OCI-LY7 (cell line): Measurements from ENCODE around the gene C4orf50. TPM values are rescaled to one million over a fixed set of nuclear protein-coding genes. Genes with fewer than 3 reads are reported as not detected.

Source experiments
- BruUV-seq: library from RNA; stranded (reverse); fragments of 400-500 nt; replicated peaks from 2 replicates; lab custom pipeline; 2021; lab: Mats Ljungman, UMichigan
- CTCF ChIA-PET: fragments of 300-600 bp; sonication (Branson Sonifier 250); formaldehyde crosslinking; loops from one replicate; lab custom pipeline; 2022; ENCODE audit warnings: antibody characterized with exemption; ENCODE audit not compliant: unreplicated experiment; lab: Charles Lee
- POLR2A ChIA-PET: fragments of 300-600 bp; sonication (Branson Sonifier 250); formaldehyde crosslinking; loops from one replicate; lab custom pipeline; 2022; ENCODE audit warnings: antibody characterized with exemption; lab: Charles Lee
- DNase-seq: peaks from one replicate; pipeline ENCODE4 v3.0.0-alpha.2; 2015; ENCODE audit warnings: low spot score
- H2AFZ ChIP-seq: fragments of 200-600 bp; sonication (generic), shearing (Covaris generic); 2 replicates; pipeline ENCODE4 v1.6.1; 2014; ENCODE audit warnings: mild to moderate bottlenecking, antibody characterized with exemption, low read length, moderate library complexity
- H3K27ac ChIP-seq: fragments of 200-600 bp; sonication (generic); 2 replicates; pipeline ENCODE4 v1.5.1; 2014; ENCODE audit warnings: mixed run types, low read depth, mild to moderate bottlenecking, moderate library complexity, low read length, inconsistent platforms; ENCODE audit not compliant: poor library complexity, severe bottlenecking
- H3K36me3 ChIP-seq: fragments of 200-600 bp; sonication (generic); 2 replicates; pipeline ENCODE4 v1.6.1; 2014; ENCODE audit warnings: mild to moderate bottlenecking, antibody characterized with exemption, low read length, moderate library complexity, mixed read lengths; ENCODE audit not compliant: insufficient read depth
- H3K4me1 ChIP-seq: fragments of 200-600 bp; sonication (generic); 2 replicates; pipeline ENCODE4 v1.5.1; 2014; ENCODE audit warnings: mild to moderate bottlenecking, low read length; ENCODE audit not compliant: insufficient read depth, poor library complexity, severe bottlenecking
- H3K4me2 ChIP-seq: fragments of 200-600 bp; sonication (generic); 2 replicates; pipeline ENCODE4 v1.6.1; 2014; ENCODE audit warnings: mild to moderate bottlenecking, low read length
- H3K4me3 ChIP-seq: fragments of 200-600 bp; sonication (generic); 2 replicates; pipeline ENCODE4 v1.5.1; 2014; ENCODE audit warnings: mild to moderate bottlenecking, low read depth, low read length; ENCODE audit not compliant: poor library complexity, severe bottlenecking
- H3K79me2 ChIP-seq: fragments of 200-600 bp; sonication (generic); 2 replicates; pipeline ENCODE4 v1.6.1; 2016; ENCODE audit warnings: low read depth, mild to moderate bottlenecking, low read length, moderate library complexity, mixed read lengths; ENCODE audit not compliant: insufficient read depth
- H3K9me2 ChIP-seq: fragments of 200-600 bp; sonication (generic); 2 replicates; pipeline ENCODE4 v1.6.1; 2016; ENCODE audit warnings: mild to moderate bottlenecking, low read length, mixed read lengths; ENCODE audit not compliant: insufficient read depth
- H3K9me3 ChIP-seq: fragments of 200-600 bp; sonication (generic); 2 replicates; pipeline ENCODE4 v1.6.1; 2014; ENCODE audit warnings: mild to moderate bottlenecking, mixed run types, low read length, mixed read lengths
- H4K20me1 ChIP-seq: fragments of 200-600 bp; sonication (generic); 2 replicates; pipeline ENCODE4 v1.6.1; 2014; ENCODE audit warnings: mild to moderate bottlenecking, antibody characterized with exemption, low read length, moderate library complexity, mixed read lengths; ENCODE audit not compliant: insufficient read depth
- CTCF ChIP-seq: fragments of 200-600 bp; sonication (generic); conservative IDR thresholded peaks from 2 replicates; pipeline ENCODE4 v1.5.1; 2014; ENCODE audit warnings: mild to moderate bottlenecking, antibody characterized with exemption, low read length, moderate library complexity, mixed read lengths
- EZH2phosphoT487 ChIP-seq: fragments of 200-600 bp; sonication (generic); IDR thresholded peaks from 2 replicates; pipeline ENCODE4 v1.6.1; 2018; ENCODE audit warnings: low read depth, borderline replicate concordance, mild to moderate bottlenecking, mixed run types, antibody characterized with exemption, low read length, moderate library complexity, mixed read lengths
- intact Hi-C: fragments of 100-400 bp; cut with micrococcal nuclease; formaldehyde crosslinking; loops from one replicate; pipeline ENCODE4 v1.10.0; 2022; ENCODE audit not compliant: unreplicated experiment
- total RNA-seq, 2 experiments: library from RNA; depleted of rRNA in 1 of 2; stranded (reverse); fragments of >200 nt in 1 of 2; shearing (Covaris generic) in 1 of 2; gene quantifications; 2 replicates each; pipeline ENCODE4 v1.2.3, GENCODE V29; 2014 to 2022

Gene C4orf50
- total RNA-seq, 2 experiments from 2014 or later, result 0.06 TPM; not detected in 1

- DNase-seq, result no peak
Observed at GRCh38 chr4:6038711-6039110, 20.5 kb upstream of the C4orf50 start.

GRCh38 chr4:6035786-6036185 is 17.6 kb upstream of the C4orf50 start:
- Histone ChIP-seq H3K79me2 (no peaks in the 10 kb centered on the region), H3K9me3 (no peaks in the 10 kb centered on the region), H3K4me1 (no peaks in the 10 kb centered on the region), H4K20me1 (no peaks in the 10 kb centered on the region), H2AFZ (no peak overlapping the region), H3K36me3 (no peaks in the 10 kb centered on the region), H3K4me3 (no peak overlapping the region), H3K9me2 (no peaks in the 10 kb centered on the region), H3K27ac (no peak overlapping the region), H3K4me2 (no peak overlapping the region)
- DNase-seq, result no peak
- no peak for TF ChIP-seq EZH2phosphoT487
- no peak for TF ChIP-seq CTCF
- ChIA-PET CTCF (no interaction called here), POLR2A (no interaction called here)
- intact Hi-C loops, result no loop called here
- no TSS peak for BruUV-seq

More at GRCh38 chr4:6038711-6039110, 20.5 kb upstream of the C4orf50 start:
- no peaks in the 10 kb centered on the region for H3K9me3 ChIP-seq
- ChIA-PET POLR2A (no interaction called here), CTCF (no interaction called here)
- no peaks in the 10 kb centered on the region for H4K20me1 ChIP-seq
- H3K9me2 ChIP-seq, result no peaks in the 10 kb centered on the region
- no TSS peak for BruUV-seq
- H3K27ac ChIP-seq, result no peak overlapping the region
- H2AFZ ChIP-seq, result no peak overlapping the region
- no peaks in the 10 kb centered on the region for H3K79me2 ChIP-seq
- H3K4me1 ChIP-seq, result no peaks in the 10 kb centered on the region
- no peaks in the 10 kb centered on the region for H3K36me3 ChIP-seq
- H3K4me2 ChIP-seq, result no peak overlapping the region
- intact Hi-C loops, result no loop called here
- H3K4me3 ChIP-seq, result no peak overlapping the region
- TF ChIP-seq EZH2phosphoT487, result no peak
- no peak for TF ChIP-seq CTCF

- Histone ChIP-seq H3K27ac (no peak overlapping the region), H2AFZ (no peak overlapping the region), H3K4me2 (no peak overlapping the region), H3K9me3 (no peaks in the 10 kb centered on the region), H3K9me2 (no peaks in the 10 kb centered on the region), H3K4me3 (no peak overlapping the region), H3K36me3 (no peaks in the 10 kb centered on the region), H3K79me2 (no peaks in the 10 kb centered on the region), H4K20me1 (no peaks in the 10 kb centered on the region), H3K4me1 (no peaks in the 10 kb centered on the region)
- ChIA-PET CTCF (no interaction called here), POLR2A (no interaction called here)
- TF ChIP-seq EZH2phosphoT487 (no peak), CTCF (no peak)
- no TSS peak for BruUV-seq
- no peak for DNase-seq
- intact Hi-C loops, result no loop called here
Observed at GRCh38 chr4:6033381-6033780, 15.2 kb upstream of the C4orf50 start.
